ENCODE data around the gene LHPP.
A peak's percentile ranks its signal among the peaks of the same experiment; 100 is the strongest.
"Not testable (repeated sequence)": the region's sequence is repeated elsewhere in the genome, so short reads cannot be mapped to it uniquely, and the experiment has no call there.

Gene LHPP

DNA sequence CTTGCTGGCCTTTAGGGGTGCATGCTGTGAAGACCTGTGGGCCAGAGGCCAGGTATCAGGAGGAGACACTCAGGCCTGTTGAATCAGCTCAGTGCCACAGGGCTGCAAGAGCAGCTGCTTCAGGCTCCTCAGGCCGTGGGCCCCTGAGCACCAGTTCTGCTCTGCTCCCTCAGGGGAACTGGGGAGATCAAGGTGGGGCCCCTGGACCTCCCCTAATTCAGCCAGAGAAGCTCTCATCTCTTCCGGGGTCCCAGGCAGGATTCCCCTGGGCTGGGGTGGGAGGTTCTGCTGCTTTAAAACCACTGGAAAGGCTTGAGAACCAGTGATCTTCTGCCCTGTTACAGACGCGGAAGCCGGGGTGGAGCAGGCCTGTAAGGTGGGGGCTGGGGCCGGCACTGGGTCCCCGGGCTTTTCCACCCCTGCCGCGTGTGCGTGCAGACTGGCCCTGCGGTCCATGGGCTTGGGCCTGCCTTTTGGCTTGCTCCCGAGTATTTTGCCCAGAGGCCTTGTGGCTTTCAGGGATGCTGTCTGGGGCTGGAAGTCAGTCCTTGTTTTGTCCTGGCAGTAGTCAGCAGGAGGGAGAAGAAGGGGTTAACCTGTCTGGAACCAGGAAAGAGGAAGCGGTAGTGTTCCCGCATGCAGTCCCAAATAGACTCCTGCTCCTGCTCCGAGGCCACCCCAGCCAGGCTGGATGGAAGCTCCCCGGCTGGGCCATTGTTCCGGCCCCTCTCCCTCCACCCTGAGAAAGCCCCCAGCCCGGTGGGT lies 74.3 kb downstream of the LHPP start:
- peak; percentile 64 for DNase-seq (ENCODE audit: low read depth, low spot score)

DNA sequence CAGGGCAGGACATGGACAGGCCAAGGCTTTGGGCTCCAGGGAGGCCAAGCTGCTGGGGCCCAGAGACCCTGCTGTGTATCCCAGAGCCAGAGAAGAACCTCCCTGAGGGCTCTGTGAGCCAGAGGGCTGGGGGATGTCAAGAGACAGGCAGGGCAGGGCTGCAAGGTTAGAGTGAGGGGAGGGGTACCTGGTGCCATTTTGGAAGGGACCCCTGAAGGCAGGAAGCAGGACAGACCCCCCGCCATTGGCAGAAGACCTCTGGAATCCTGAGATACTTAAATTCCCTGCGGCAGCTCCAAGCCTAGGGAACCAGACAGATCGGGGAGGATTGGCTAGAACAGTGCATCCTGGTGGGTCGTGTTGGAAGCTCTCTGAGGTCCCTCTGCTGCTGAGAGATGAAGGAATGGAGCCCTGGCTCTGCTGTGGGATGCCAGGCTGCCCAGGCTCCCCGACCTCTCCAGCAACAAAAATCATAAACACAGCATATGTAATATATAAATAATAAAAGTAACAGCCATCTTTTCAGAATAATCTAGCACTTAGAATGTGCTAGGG lies 75.0 kb downstream of the LHPP start:
- DNase-seq (ENCODE audit: low read depth, low spot score) = peak; percentile 55

GRCh38 chr10:124537166-124537725 lies 75.6 kb downstream of the LHPP start:
- no peak for DNase-seq (ENCODE audit: low read depth, low spot score)

- DNase-seq (ENCODE audit: low read depth, low spot score) = no peak
Observed at GRCh38 chr10:124537891-124538290, 76.3 kb downstream of the LHPP start.

- no peak for DNase-seq (ENCODE audit: low read depth, low spot score)
Observed at GRCh38 chr10:124538706-124539105, 77.1 kb downstream of the LHPP start.

DNA sequence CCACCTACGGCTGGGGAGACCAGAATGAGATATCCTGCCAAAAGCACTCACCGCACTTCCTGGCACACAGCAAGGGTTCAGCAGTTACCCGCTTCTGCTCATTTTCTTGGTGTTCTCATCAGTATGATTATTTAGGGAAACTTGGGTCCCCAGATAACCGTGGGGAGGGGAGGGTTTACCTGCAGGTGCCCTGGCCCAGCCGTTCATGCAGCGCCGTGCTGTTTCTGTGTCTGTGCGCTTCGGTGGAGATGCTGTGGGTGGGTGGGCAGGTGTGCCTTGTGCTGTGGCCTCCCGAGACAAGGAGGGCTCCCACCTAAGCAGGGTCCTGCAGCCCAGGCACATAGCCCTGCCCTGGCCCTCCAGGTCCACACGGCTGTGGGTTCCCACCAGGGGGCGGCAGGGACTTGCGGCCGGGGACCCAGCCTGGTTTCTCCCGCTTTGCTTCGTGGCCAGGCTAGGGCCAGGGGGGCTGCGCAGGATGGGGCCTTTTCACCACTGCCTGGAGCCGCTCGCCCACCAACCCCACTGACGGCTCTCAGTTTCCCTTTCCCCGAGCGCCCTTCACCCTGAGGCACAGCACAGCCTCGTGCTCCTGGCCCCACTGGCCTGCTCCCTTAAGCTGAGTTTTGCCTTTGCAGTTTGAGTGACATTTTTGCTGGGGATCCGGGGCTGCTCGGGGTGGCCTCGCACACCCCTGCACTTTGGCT lies 78.5 kb downstream of the LHPP start:
- peak; percentile 70 for DNase-seq (ENCODE audit: low read depth, low spot score)

GRCh38 chr10:124541076-124541903 lies 79.7 kb downstream of the LHPP start:
- DNase-seq (ENCODE audit: low read depth, low spot score) = no peak

DNA sequence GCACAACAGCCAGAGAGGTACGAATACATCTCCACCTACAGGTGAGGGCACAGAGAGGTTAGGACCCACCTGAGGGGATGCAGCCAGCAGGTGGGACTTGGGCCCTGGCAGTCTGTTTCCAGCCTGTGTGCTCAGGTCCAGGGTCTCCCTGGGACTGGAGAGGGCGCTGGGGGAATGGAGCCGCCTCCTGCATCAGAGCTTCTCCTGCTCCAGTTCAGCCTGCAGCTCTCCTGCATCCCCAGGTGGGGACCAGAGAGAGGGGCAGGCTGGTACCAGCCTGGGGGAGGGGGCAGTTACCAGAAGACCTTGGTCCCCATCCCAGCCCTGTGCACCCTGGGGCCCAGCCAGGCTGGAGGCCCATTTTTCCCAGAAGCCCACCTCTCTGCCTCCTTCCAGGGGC lies 80.7 kb downstream of the LHPP start:
- no peak for DNase-seq (ENCODE audit: low read depth, low spot score)

DNA sequence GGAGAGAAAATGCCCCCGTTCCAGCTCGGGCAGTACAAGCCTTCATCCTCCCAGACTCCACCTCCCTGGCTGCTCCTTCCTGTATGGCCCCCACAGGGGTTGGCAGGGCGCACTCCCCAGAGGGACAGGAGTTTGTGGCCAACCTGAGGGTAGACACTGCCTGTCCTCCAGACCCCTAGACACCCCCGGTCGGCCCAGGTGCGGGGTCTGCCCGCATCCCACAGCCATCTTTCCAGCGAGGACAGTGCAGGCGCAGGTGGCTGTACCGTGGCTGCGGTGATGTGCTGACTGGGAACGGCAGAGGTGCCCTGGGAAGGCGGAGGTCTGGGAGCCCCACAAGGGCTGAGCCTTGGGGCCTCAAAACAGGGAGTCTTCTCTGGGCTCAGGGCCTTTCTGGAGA lies 81.5 kb downstream of the LHPP start:
- DNase-seq (ENCODE audit: low read depth, low spot score) = no peak

GRCh38 chr10:124543971-124544370 lies 82.3 kb downstream of the LHPP start:
- DNase-seq (ENCODE audit: low read depth, low spot score) = no peak

- no peak for DNase-seq (ENCODE audit: low read depth, low spot score)
Observed at GRCh38 chr10:124544711-124545110, 83.1 kb downstream of the LHPP start.

DNA sequence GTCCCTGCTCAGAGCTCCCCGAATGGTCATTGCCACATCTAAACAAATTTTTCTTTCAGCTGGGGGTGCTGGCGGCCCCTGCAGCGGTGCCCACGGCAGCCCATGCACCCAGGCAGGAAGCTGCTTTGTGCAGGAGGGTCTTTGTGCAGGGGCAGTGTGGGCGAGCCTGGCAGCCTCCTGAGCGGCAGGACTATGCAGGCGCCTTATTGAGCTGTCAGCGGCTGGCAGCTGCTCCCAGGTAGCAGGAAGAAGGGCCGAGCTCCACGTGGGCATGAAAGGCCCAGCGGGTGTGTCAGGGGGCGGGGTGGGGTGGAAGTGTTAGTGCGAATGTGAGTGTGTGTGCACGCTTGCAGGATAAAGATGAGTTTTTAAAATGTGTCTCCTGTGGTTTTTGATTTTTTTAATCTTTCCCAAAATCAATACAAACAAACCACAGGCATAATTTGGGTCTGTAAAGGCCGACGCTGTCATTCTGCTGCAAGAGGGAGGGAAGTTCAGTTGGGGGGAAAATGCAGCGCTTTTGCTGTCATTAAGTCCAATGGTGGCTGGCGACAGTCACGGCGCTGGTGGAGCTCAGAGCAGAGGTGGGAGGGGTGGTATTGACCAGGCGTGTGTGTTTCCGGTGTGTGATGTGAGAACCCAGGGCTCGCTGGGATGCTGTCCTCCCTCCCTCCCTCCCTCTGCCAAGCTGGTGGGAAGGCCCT lies 83.9 kb downstream of the LHPP start:
- DNase-seq (ENCODE audit: low read depth, low spot score) = no peak

DNA sequence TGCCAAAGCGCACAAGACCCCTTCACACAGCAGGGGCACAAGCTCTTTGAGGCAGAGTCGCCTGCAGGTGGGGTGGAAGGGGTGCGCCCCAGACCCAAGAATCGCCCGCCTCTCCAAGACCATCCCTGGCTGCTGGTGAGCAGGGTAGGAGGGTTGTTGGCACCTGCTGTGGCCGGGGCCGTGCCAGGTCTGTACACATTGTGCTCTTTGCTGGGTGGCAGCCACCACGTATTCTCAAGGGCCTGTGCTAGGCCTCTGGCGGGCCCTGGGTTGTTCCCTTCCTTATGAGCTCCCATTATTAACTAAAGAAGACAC lies 84.4 kb downstream of the LHPP start:
- no peak for DNase-seq (ENCODE audit: low read depth, low spot score)

GRCh38 chr10:124546957-124547646 lies 85.5 kb downstream of the LHPP start:
- no peak for DNase-seq (ENCODE audit: low read depth, low spot score)

- DNase-seq (ENCODE audit: low read depth, low spot score) = peak; percentile 21
Observed at GRCh38 chr10:124547647-124548168, 86.1 kb downstream of the LHPP start.

- not testable (repeated sequence) for DNase-seq (ENCODE audit: low read depth, low spot score)
Observed at GRCh38 chr10:124549171-124549570, 87.5 kb downstream of the LHPP start.

DNA sequence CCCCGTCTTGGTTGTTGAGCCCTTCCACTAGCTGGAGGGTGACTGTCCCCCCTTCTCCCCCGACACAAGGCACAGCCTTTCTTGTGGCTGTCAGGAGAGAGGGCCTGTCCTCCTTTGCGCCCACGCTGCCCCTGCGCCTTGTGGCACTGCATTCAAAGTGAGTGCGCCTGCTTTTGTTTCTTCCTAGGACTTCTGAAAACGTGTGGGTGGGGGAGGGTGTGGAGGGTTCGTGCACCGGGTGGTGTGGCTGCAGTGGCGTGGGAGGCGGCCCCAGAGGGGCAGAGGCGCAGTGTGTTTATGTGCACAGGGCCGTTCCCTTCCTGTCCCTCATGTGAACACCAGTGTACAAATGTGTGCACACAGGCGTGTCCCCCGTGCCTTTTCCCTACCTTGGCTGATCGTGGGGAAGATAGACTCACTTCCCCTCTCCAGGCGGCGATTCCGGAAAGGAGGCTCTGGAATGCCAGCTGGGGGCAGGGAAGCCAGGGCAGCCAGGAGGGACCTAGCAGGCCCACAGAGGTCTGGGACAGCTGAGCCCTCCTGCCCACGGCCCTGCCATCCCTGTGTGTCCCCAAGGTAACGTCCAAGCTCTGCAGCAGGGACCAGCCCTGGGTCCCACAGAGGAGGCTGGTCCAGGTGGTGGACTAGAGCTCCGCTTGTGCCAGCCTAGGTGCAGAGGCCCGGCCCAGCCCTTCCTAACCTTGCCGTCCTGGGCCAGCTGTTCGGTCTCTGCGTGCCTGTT lies 88.8 kb downstream of the LHPP start:
- DNase-seq (ENCODE audit: low read depth, low spot score) = no peak

- no peak for DNase-seq (ENCODE audit: low read depth, low spot score)
Observed at GRCh38 chr10:124551097-124551496, 89.5 kb downstream of the LHPP start.

GRCh38 chr10:124551755-124552154 lies 90.1 kb downstream of the LHPP start:
- DNase-seq (ENCODE audit: low read depth, low spot score) = no peak
